CD14-positive monocyte (primary cell): Measurements from ENCODE around the gene CHKB. TPM values are rescaled to one million over a fixed set of nuclear protein-coding genes. Genes with fewer than 3 reads are reported as not detected.
A peak's percentile ranks its signal among the peaks of the same experiment; 100 is the strongest.

Source experiments
- DNase-seq, 3 donors: peaks; one replicate each; pipeline ENCODE4 v3.0.0-alpha.2; 2011 to 2022
- H2AFZ ChIP-seq: 2 replicates; pipeline ENCODE4 v1.6.0; 2012; ENCODE audit warnings: mild to moderate bottlenecking, low read depth, low read length, inconsistent platforms; ENCODE audit not compliant: insufficient read depth, poor library complexity, severe bottlenecking
- H3K27ac ChIP-seq, 2 donors: 1 replicate in 1 of 2; 2 replicates in 1 of 2; pipeline ENCODE4 v1.5.1; 2012 to 2013; ENCODE audit warnings: low read length in 2 of 2, control low read depth in 1 of 2, inconsistent platforms in 1 of 2, low read depth in 1 of 2, mild to moderate bottlenecking in 1 of 2
- H3K27me3 ChIP-seq, 2 donors: one replicate each; pipeline versions ENCODE4 v1.6.0 to v1.6.1; 2011 to 2013; ENCODE audit warnings: low read length in 2 of 2; ENCODE audit not compliant: control insufficient read depth in 2 of 2, insufficient read depth in 2 of 2
- H3K36me3 ChIP-seq, 2 donors: replicated peaks in 1 of 2; 1 replicate in 1 of 2; 2 replicates in 1 of 2; pipeline versions ENCODE4 v1.5.1 to v1.6.1; 2012 to 2013; ENCODE audit warnings: low read length in 2 of 2, control low read depth in 1 of 2, inconsistent platforms in 1 of 2, mild to moderate bottlenecking in 1 of 2; ENCODE audit not compliant: insufficient read depth in 2 of 2, control insufficient read depth in 1 of 2
- H3K4me1 ChIP-seq, 2 donors: 1 replicate in 1 of 2; 2 replicates in 1 of 2; pipeline versions ENCODE4 v1.5.1 to v1.6.1; 2012 to 2013; ENCODE audit warnings: low read length in 2 of 2, control low read depth in 1 of 2, inconsistent platforms in 1 of 2, mild to moderate bottlenecking in 1 of 2, moderate library complexity in 1 of 2; ENCODE audit not compliant: insufficient read depth in 2 of 2, control insufficient read depth in 1 of 2
- H3K4me2 ChIP-seq: replicated peaks from 2 replicates; pipeline ENCODE3; 2012; ENCODE audit warnings: low read length, moderate library complexity, mild to moderate bottlenecking; ENCODE audit not compliant: poor library complexity, severe bottlenecking; ENCODE audit errors: extremely low read depth
- H3K4me3 ChIP-seq, 3 experiments: fragments of 200-600 bp in 1 of 3; sonication (generic) in 1 of 3; replicated peaks in 1 of 3; 1 replicate in 2 of 3; 2 replicates in 1 of 3; pipeline ENCODE4 v1.5.1; 2011 to 2013; ENCODE audit warnings: low read length in 3 of 3, mild to moderate bottlenecking in 3 of 3, control low read depth in 2 of 3, low read depth in 2 of 3, inconsistent platforms in 1 of 3, moderate library complexity in 1 of 3
- H3K79me2 ChIP-seq: 2 replicates; pipeline ENCODE4 v1.6.0; 2012; ENCODE audit warnings: mild to moderate bottlenecking, control low read depth, inconsistent platforms, low read length, moderate library complexity; ENCODE audit not compliant: insufficient read depth
- H3K9ac ChIP-seq: 2 replicates; pipeline ENCODE4 v1.6.0; 2017; ENCODE audit warnings: low read length, mild to moderate bottlenecking; ENCODE audit not compliant: insufficient read depth, poor library complexity, severe bottlenecking
- H3K9me3 ChIP-seq, 2 donors: replicated peaks in 1 of 2; 1 replicate in 1 of 2; 2 replicates in 1 of 2; pipeline versions ENCODE4 v1.5.1 to v1.6.1; 2012 to 2013; ENCODE audit warnings: low read length in 2 of 2, control low read depth in 1 of 2; ENCODE audit not compliant: control insufficient read depth in 1 of 2, insufficient read depth in 1 of 2
- H4K20me1 ChIP-seq: 2 replicates; pipeline ENCODE4 v1.6.0; 2012; ENCODE audit warnings: mild to moderate bottlenecking, low read length, control low read depth, moderate library complexity; ENCODE audit not compliant: insufficient read depth
- H3K27ac Mint-ChIP-seq, 7 donors: one replicate each; pipeline ENCODE4 v1.8.0; 2020; ENCODE audit warnings: mild to moderate bottlenecking in 7 of 7, mixed read lengths in 7 of 7, moderate library complexity in 6 of 7, inconsistent platforms in 2 of 7
- H3K27me3 Mint-ChIP-seq, 3 donors: one replicate each; pipeline ENCODE4 v1.8.0; 2021 to 2022; ENCODE audit warnings: low read depth in 3 of 3, mild to moderate bottlenecking in 3 of 3, mixed read lengths in 3 of 3, moderate library complexity in 3 of 3, inconsistent platforms in 1 of 3
- H3K36me3 Mint-ChIP-seq, 2 donors: one replicate each; pipeline ENCODE4 v1.8.0; 2020; ENCODE audit warnings: mixed read lengths in 2 of 2, inconsistent platforms in 1 of 2, mild to moderate bottlenecking in 1 of 2
- H3K4me1 Mint-ChIP-seq: one replicate; pipeline ENCODE4 v1.8.0; 2020; ENCODE audit warnings: mild to moderate bottlenecking, mixed read lengths
- H3K4me3 Mint-ChIP-seq, 2 donors: one replicate each; pipeline ENCODE4 v1.8.0; 2020; ENCODE audit warnings: mild to moderate bottlenecking in 2 of 2, mixed read lengths in 2 of 2, moderate library complexity in 1 of 2
- H3K9me3 Mint-ChIP-seq, 7 donors: one replicate each; pipeline ENCODE4 v1.8.0; 2020 to 2022; ENCODE audit warnings: mixed read lengths in 7 of 7, mild to moderate bottlenecking in 6 of 7, moderate library complexity in 6 of 7, inconsistent platforms in 2 of 7
- CTCF ChIP-seq: fragments of 200-600 bp; IDR thresholded peaks from one replicate; pipeline ENCODE4 v1.8.0; 2022; ENCODE audit warnings: antibody characterized with exemption, mild to moderate bottlenecking
- WGBS: methylation state at CpG from one replicate; pipeline ENCODE4 v1.1.5; 2013; ENCODE audit warnings: missing lambda C conversion rate; ENCODE audit not compliant: insufficient coverage; 5-methylcytosine and 5-hydroxymethylcytosine counted together
- intact Hi-C, 2 donors: fragments of 100-400 bp; cut with micrococcal nuclease; formaldehyde crosslinking; loops; one replicate each; pipeline versions ENCODE4 v1.15.0 to v1.15.1; 2023
- polyA plus RNA-seq, 3 donors: library from polyadenylated mRNA; depleted of rRNA in 1 of 3; unstranded in 2 of 3; stranded (reverse) in 1 of 3; fragments of 300-500 nt in 2 of 3; fragments of >200 nt in 1 of 3; fragmentation: Illumina TruSeq in 2 of 3; gene quantifications; 1 replicate in 2 of 3; 2 replicates in 1 of 3; pipeline ENCODE4 v1.2.3, GENCODE V29; 2012 to 2021

The CHKB gene
- polyA plus RNA-seq, 3 donors: 29.1 to 286 (median 31.3) TPM

GRCh38 chr22:50612168-50612527, 29.5 kb upstream of the CHKB start:
- H3K27me3 ChIP-seq: peaks cover 0 to 12% of the 10 kb centered on the region in 2 donors
- peak overlapping the region in 1 of 2 donors; percentile 39 for H3K4me3 Mint-ChIP-seq
- no peak overlapping the region for H2AFZ ChIP-seq
- no peaks in the 10 kb centered on the region for H3K79me2 ChIP-seq
- intact Hi-C loops: no loop called here
- H3K9me3 Mint-ChIP-seq: peaks cover 0 to 4% (median 0%) of the 10 kb centered on the region in 7 donors
- WGBS: no CpG with 5 or more reads among the region's 6 CpGs
- peaks cover 27 to 53% (median 35%) of the 10 kb centered on the region in 3 donors for H3K27me3 Mint-ChIP-seq
- H3K9ac ChIP-seq: no peak overlapping the region
- no peaks in the 10 kb centered on the region for H4K20me1 ChIP-seq
- no peaks in the 10 kb centered on the region for H3K4me1 ChIP-seq
- no peak overlapping the region for H3K4me3 ChIP-seq
- H3K36me3 Mint-ChIP-seq: no peaks in the 10 kb centered on the region
- no peaks in the 10 kb centered on the region for H3K36me3 ChIP-seq
- no peak overlapping the region for H3K27ac ChIP-seq
- H3K9me3 ChIP-seq: no peaks in the 10 kb centered on the region
- DNase-seq: no peak
- TF ChIP-seq CTCF: no peak
- no peak overlapping the region for H3K4me2 ChIP-seq
- peaks cover 8% of the 10 kb centered on the region for H3K4me1 Mint-ChIP-seq
- peak overlapping the region in 2 of 7 donors; percentile 1 to 59 for H3K27ac Mint-ChIP-seq

- TF ChIP-seq CTCF: no peak
- no peaks in the 10 kb centered on the region for H4K20me1 ChIP-seq
- H3K4me3 Mint-ChIP-seq: peak overlapping the region in 1 of 2 donors; percentile 39
- H3K27ac Mint-ChIP-seq: no peak overlapping the region
- peaks cover 0 to 4% (median 0%) of the 10 kb centered on the region in 7 donors for H3K9me3 Mint-ChIP-seq
- H3K79me2 ChIP-seq: no peaks in the 10 kb centered on the region
- no peak overlapping the region for H2AFZ ChIP-seq
- H3K36me3 ChIP-seq: no peaks in the 10 kb centered on the region
- H3K27ac ChIP-seq: no peak overlapping the region
- DNase-seq: no peak
- H3K27me3 ChIP-seq: peaks cover 0 to 12% of the 10 kb centered on the region in 2 donors
- intact Hi-C loops: no loop called here
- peaks cover 8% of the 10 kb centered on the region for H3K4me1 Mint-ChIP-seq
- no peaks in the 10 kb centered on the region for H3K9me3 ChIP-seq
- H3K9ac ChIP-seq: no peak overlapping the region
- no peaks in the 10 kb centered on the region for H3K4me1 ChIP-seq
- 96% methylated on average over 18 of the region's 26 CpGs for WGBS
- H3K4me2 ChIP-seq: no peak overlapping the region
- H3K36me3 Mint-ChIP-seq: no peaks in the 10 kb centered on the region
- no peak overlapping the region for H3K4me3 ChIP-seq
- H3K27me3 Mint-ChIP-seq: peaks cover 29 to 59% (median 38%) of the 10 kb centered on the region in 3 donors
Measured at GRCh38 chr22:50611341-50612060, 28.9 kb upstream of the CHKB start.
